Transverse colon (tissue), 3 donors: ENCODE results near the gene DEFB126.
"Not testable (repeated sequence)": the region's sequence is repeated elsewhere in the genome, so short reads cannot be mapped to it uniquely, and the experiment has no call there.

ENCODE experiments used
- POLR2A ChIP-seq: fragments of 450-650 bp; IDR thresholded peaks from one replicate; pipeline ENCODE4 v1.6.1; 2016; ENCODE audit warnings: antibody characterized with exemption, mild to moderate bottlenecking, moderate library complexity
- POLR2AphosphoS5 ChIP-seq, 3 donors: sonication (generic); formaldehyde crosslinking; IDR thresholded peaks; one replicate each; pipeline ENCODE4 v1.6.1; 2016; ENCODE audit warnings: antibody characterized with exemption in 3 of 3

GRCh38 chr20:129786-130323 lies 12.5 kb upstream of the DEFB126 start:
- not testable (repeated sequence) for TF ChIP-seq POLR2A; POLR2AphosphoS5 (IDR thresholded peaks at IDR 0.05)
